ACHN (cell line): ENCODE data around the gene ASGR1.
"Not testable (repeated sequence)": the region's sequence is repeated elsewhere in the genome, so short reads cannot be mapped to it uniquely, and the experiment has no call there.

Experiments
- DNase-seq: peaks from one replicate; pipeline ENCODE4 v3.0.0-alpha.2; 2015
- in situ Hi-C: cut with HindIII; loops from 2 replicates; pipeline ENCODE4 v1.10.0; 2017; ENCODE audit warnings: low sequenced_read_pairs, low pct_ligation_motif_present, low pct_unique_long_range_greater_than_20kb

ASGR1 gene

GRCh38 chr17:7195971-7196370 lies 16.8 kb upstream of the ASGR1 start:
- in situ Hi-C loops = no loop called here
- DNase-seq = no peak

- in situ Hi-C loops = no loop called here
- DNase-seq = no peak
Observed at GRCh38 chr17:7192271-7192937, 13.2 kb upstream of the ASGR1 start.

GRCh38 chr17:7191571-7192270 lies 12.6 kb upstream of the ASGR1 start:
- DNase-seq = peak; percentile 52
- in situ Hi-C loops = no loop called here

GRCh38 chr17:7191069-7191468 lies 11.9 kb upstream of the ASGR1 start:
- DNase-seq = no peak
- in situ Hi-C loops = no loop called here

- in situ Hi-C loops = no loop called here
- DNase-seq = no peak
Observed at GRCh38 chr17:7190276-7190917, 11.2 kb upstream of the ASGR1 start.

GRCh38 chr17:7186241-7186640 lies 7.1 kb upstream of the ASGR1 start:
- in situ Hi-C loops = no loop called here
- DNase-seq = no peak

- in situ Hi-C loops = no loop called here
- no peak for DNase-seq
Observed at GRCh38 chr17:7184647-7185046, 5.5 kb upstream of the ASGR1 start.

- in situ Hi-C loops = no loop called here
- peak; percentile 83 for DNase-seq
Observed at GRCh38 chr17:7184091-7184488, 4.9 kb upstream of the ASGR1 start.

GRCh38 chr17:7183433-7184090 lies 4.4 kb upstream of the ASGR1 start:
- DNase-seq = peak; percentile 69
- in situ Hi-C loops = no loop called here

- DNase-seq, in situ Hi-C loops: not testable (repeated sequence)
Observed at GRCh38 chr17:7182101-7182500, 2.9 kb upstream of the ASGR1 start.

GRCh38 chr17:7178973-7179316 lies 225 bp downstream of the ASGR1 start:
- in situ Hi-C loops = no loop called here
- no peak for DNase-seq

GRCh38 chr17:7177954-7178477 lies 1.2 kb downstream of the ASGR1 start:
- in situ Hi-C loops = no loop called here

GRCh38 chr17:7177191-7177953 lies 1.8 kb downstream of the ASGR1 start:
- in situ Hi-C loops = no loop called here
- peak; percentile 76 for DNase-seq

More at GRCh38 chr17:7177954-7178477, 1.2 kb downstream of the ASGR1 start:
- DNase-seq = no peak

GRCh38 chr17:7176841-7177190 lies 2.4 kb downstream of the ASGR1 start:
- no peak for DNase-seq
- in situ Hi-C loops = no loop called here

GRCh38 chr17:7176107-7176840 lies 2.9 kb downstream of the ASGR1 start:
- in situ Hi-C loops = no loop called here
- no peak for DNase-seq

GRCh38 chr17:7175330-7175733 lies 3.8 kb downstream of the ASGR1 start:
- in situ Hi-C loops = no loop called here
- no peak for DNase-seq

- in situ Hi-C loops = no loop called here
- no peak for DNase-seq
Observed at GRCh38 chr17:7174603-7175326, 4.4 kb downstream of the ASGR1 start.
